Adrenal gland (tissue), 5 donors: ENCODE measurements around the gene GALE.

ENCODE experiments used
- POLR2A ChIP-seq, 2 donors: fragments of 450-650 bp; IDR thresholded peaks; one replicate each; pipeline ENCODE4 v1.6.1; 2017; ENCODE audit warnings: antibody characterized with exemption in 2 of 2, mild to moderate bottlenecking in 2 of 2, moderate library complexity in 1 of 2
- TF ChIP-seq, protein P1 (sequence below), 6 experiments: fragments of 450-650 bp in 4 of 6; fragments of 200-600 bp in 2 of 6; sonication (generic) in 1 of 6; IDR thresholded peaks; 1 replicate in 5 of 6; 2 replicates in 1 of 6; pipeline versions ENCODE4 v1.5.1 to v1.8.0; 2016 to 2021; ENCODE audit warnings: antibody characterized with exemption in 6 of 6, mild to moderate bottlenecking in 2 of 6, moderate library complexity in 1 of 6
- donor health status: DM: no; HTN: no; CAD: no.

DNA sequence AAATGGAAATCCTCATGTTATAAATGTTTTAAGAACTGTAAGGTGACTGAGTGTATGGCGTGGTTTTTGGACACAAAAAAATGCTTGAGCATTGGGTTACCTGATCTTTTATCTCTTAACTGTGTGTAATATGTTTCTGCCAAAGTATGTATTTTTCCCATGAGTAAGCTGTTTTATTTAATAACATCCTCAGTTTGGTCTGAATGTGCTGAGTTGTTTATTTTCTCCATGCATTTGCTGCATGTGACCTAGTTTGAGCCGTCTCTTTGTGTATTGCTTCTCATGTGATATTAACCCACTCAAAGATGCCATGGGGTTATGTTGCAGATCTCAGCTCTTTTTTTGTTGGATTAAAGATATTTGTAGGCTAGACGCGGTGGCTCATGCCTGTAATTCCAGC, 15.7 kb downstream of the GALE start:
- TF ChIP-seq, protein P1, sequence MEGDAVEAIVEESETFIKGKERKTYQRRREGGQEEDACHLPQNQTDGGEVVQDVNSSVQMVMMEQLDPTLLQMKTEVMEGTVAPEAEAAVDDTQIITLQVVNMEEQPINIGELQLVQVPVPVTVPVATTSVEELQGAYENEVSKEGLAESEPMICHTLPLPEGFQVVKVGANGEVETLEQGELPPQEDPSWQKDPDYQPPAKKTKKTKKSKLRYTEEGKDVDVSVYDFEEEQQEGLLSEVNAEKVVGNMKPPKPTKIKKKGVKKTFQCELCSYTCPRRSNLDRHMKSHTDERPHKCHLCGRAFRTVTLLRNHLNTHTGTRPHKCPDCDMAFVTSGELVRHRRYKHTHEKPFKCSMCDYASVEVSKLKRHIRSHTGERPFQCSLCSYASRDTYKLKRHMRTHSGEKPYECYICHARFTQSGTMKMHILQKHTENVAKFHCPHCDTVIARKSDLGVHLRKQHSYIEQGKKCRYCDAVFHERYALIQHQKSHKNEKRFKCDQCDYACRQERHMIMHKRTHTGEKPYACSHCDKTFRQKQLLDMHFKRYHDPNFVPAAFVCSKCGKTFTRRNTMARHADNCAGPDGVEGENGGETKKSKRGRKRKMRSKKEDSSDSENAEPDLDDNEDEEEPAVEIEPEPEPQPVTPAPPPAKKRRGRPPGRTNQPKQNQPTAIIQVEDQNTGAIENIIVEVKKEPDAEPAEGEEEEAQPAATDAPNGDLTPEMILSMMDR (IDR thresholded peaks at IDR 0.05): no peak
- TF ChIP-seq POLR2A (IDR thresholded peaks at IDR 0.05): no peak
